Measurements from ENCODE around the gene UNC119B. TPM values are rescaled to one million over a fixed set of nuclear protein-coding genes. Genes with fewer than 3 reads are reported as not detected.

The UNC119B gene
- total and polyA plus RNA-seq, 2 of the 4 experiments (the other 2 are of a cell fraction): 8.4 to 21.6 TPM

DNA sequence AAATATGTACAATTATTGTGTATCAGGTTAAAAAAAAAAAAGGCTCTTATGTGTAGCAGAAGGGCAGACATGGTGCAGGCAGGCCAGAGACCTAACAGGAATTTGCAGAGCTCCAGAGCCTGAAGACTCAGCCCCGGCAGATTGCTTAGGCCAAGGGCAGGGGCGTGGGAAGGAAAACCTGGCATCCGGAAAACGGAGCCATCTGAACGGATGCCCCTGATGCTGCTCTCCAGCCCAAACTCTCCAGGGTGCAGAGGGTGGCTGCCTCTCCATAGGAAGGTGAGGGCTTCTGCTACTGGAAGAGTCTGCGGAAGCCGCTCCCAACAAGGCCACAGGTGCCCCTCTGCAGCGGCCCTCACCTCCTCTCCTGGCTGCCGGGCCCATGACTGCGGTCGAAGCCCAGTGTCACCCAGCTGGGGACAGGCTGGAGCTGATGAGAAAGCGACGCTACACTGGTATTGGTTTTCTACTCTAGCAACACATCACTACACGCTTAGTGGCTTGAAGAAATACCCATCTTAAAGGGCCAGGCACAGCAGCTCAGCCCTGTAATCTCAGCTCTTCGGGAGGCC is 34.8 kb downstream of the UNC119B start:
- intact Hi-C loops (cut with micrococcal nuclease): no loop called here
- no peak overlapping the region for H3K56ac ChIP-seq (ENCODE audit: extremely low read depth, insufficient read depth, low read length)

More for the DNA sequence above, 34.8 kb downstream of the UNC119B start:
- no peaks in the 10 kb centered on the region; the same call in 1 of the 2 replicates for H4K20me1 ChIP-seq (ENCODE audit: insufficient read depth, low read length)
- no peak overlapping the region for H3K14ac ChIP-seq (replicated peaks; ENCODE audit: low read depth, low read length)
- no peak overlapping the region for H3K4me2 ChIP-seq (ENCODE audit: low read depth, low read length)
- H3K23ac ChIP-seq (ENCODE audit: low read depth, low read length): no peak overlapping the region
- dilution Hi-C loops (cut with HindIII; ENCODE audit: low sequenced_read_pairs, unreplicated experiment) (no loop called here), in situ Hi-C loops (cut with MboI; ENCODE audit: low sequenced_read_pairs) (no loop called here)
- no peak overlapping the region for H3K4ac ChIP-seq (ENCODE audit: low read depth, low read length)
- no peaks in the 10 kb centered on the region for H3K36me3 ChIP-seq (ENCODE audit: control insufficient read depth, insufficient read depth, low read length)
- H2AFZ ChIP-seq (replicated peaks; ENCODE audit: low read length, poor library complexity): no peak overlapping the region
- no peak overlapping the region for H4K5ac ChIP-seq (ENCODE audit: low read depth, low read length)
- H2BK20ac ChIP-seq (ENCODE audit: low read depth, low read length): no peak overlapping the region
- H3K27ac ChIP-seq (ENCODE audit: insufficient read depth, low read length): no peak overlapping the region
- no TSS peak for BruUV-seq (replicated peaks)
- no peak overlapping the region for H2AK5ac ChIP-seq (ENCODE audit: low read depth, low read length)
- TF ChIP-seq NFE2L2 (IDR thresholded peaks at IDR 0.05; ENCODE audit: low read depth, low read length) (no peak), CEBPB (IDR thresholded peaks at IDR 0.05; ENCODE audit: low read depth, low read length) (no peak), MAZ (IDR thresholded peaks at IDR 0.05; ENCODE audit: borderline replicate concordance, low read depth, low read length) (no peak), MXI1 (IDR thresholded peaks at IDR 0.05; ENCODE audit: borderline replicate concordance, low read depth, low read length) (no peak), BHLHE40 (IDR thresholded peaks at IDR 0.05; ENCODE audit: low read depth, low read length) (no peak), RAD21 (IDR thresholded peaks at IDR 0.05; ENCODE audit: low read length) (no peak), RFX5 (IDR thresholded peaks at IDR 0.05; ENCODE audit: low read depth, low read length) (no peak), SMC3 (IDR thresholded peaks at IDR 0.05; ENCODE audit: low read depth, low read length) (no peak), FOS (IDR thresholded peaks at IDR 0.05; ENCODE audit: low read depth, low read length) (no peak), POLR2A (IDR thresholded peaks at IDR 0.05; ENCODE audit: low read depth, low read length) (no peak)
- TF ChIP-seq, protein P1, sequence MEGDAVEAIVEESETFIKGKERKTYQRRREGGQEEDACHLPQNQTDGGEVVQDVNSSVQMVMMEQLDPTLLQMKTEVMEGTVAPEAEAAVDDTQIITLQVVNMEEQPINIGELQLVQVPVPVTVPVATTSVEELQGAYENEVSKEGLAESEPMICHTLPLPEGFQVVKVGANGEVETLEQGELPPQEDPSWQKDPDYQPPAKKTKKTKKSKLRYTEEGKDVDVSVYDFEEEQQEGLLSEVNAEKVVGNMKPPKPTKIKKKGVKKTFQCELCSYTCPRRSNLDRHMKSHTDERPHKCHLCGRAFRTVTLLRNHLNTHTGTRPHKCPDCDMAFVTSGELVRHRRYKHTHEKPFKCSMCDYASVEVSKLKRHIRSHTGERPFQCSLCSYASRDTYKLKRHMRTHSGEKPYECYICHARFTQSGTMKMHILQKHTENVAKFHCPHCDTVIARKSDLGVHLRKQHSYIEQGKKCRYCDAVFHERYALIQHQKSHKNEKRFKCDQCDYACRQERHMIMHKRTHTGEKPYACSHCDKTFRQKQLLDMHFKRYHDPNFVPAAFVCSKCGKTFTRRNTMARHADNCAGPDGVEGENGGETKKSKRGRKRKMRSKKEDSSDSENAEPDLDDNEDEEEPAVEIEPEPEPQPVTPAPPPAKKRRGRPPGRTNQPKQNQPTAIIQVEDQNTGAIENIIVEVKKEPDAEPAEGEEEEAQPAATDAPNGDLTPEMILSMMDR (conservative IDR thresholded peaks at IDR 0.05; ENCODE audit: low read depth, low read length): no peak
- TF ChIP-seq, protein P2, sequence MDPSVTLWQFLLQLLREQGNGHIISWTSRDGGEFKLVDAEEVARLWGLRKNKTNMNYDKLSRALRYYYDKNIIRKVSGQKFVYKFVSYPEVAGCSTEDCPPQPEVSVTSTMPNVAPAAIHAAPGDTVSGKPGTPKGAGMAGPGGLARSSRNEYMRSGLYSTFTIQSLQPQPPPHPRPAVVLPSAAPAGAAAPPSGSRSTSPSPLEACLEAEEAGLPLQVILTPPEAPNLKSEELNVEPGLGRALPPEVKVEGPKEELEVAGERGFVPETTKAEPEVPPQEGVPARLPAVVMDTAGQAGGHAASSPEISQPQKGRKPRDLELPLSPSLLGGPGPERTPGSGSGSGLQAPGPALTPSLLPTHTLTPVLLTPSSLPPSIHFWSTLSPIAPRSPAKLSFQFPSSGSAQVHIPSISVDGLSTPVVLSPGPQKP (IDR thresholded peaks at IDR 0.05; ENCODE audit: borderline replicate concordance, low read depth, low read length): no peak
- no peaks in the 10 kb centered on the region for H3K9me3 ChIP-seq (ENCODE audit: control insufficient read depth, insufficient read depth, low read length)
- no peak overlapping the region for H3K4me3 ChIP-seq (ENCODE audit: insufficient read depth, low read depth, low read length)
- no peak overlapping the region for H3K18ac ChIP-seq (ENCODE audit: low read depth, low read length)
- no peak overlapping the region for H2AK9ac ChIP-seq (replicated peaks; ENCODE audit: low read depth, low read length, poor library complexity)
- DNase-seq (no peak), ATAC-seq (ENCODE audit: low read depth) (no peak)
- 77% methylated on average over 7 of the region's 15 CpGs; no CpG with 5 or more reads in 1 of the 2 experiments for WGBS, 2 experiments (ENCODE audit: extremely low coverage in 2 of 2, insufficient read length in 1 of 2)
- no peaks in the 10 kb centered on the region for H3K4me1 ChIP-seq (ENCODE audit: control insufficient read depth, insufficient read depth, low read length)
- no peak overlapping the region for H2BK5ac ChIP-seq (ENCODE audit: low read depth, low read length, poor library complexity, severe bottlenecking)
- ChIA-PET CTCF (interaction anchor here (0.6 kb wide), 1 partner anchor 15 kb away, joined by 3 read pairs; no protein-coding TSS in a partner anchor), POLR2A (ENCODE audit: unreplicated experiment) (no interaction called here)
- no peak overlapping the region for H2BK120ac ChIP-seq (ENCODE audit: low read depth, low read length)
- no peak overlapping the region for H4K91ac ChIP-seq (ENCODE audit: insufficient read depth, low read depth, low read length)
- no peaks in the 10 kb centered on the region for H3K79me1 ChIP-seq (ENCODE audit: low read depth in 1 of 2, low read length in 2 of 2)
- H2BK15ac ChIP-seq (ENCODE audit: low read depth, low read length): no peak overlapping the region
- no peak overlapping the region for H3K9ac ChIP-seq (ENCODE audit: low read depth, low read length)
- no peaks in the 10 kb centered on the region for H3K9me1 ChIP-seq (ENCODE audit: insufficient read depth, low read length)
- H3K27me3 ChIP-seq (ENCODE audit: control insufficient read depth, insufficient read depth, low read length): 0 out of 2 replicates have a peak, but pooled peaks cover 2% of the 10 kb centered on the region
- no peak overlapping the region for H4K8ac ChIP-seq (ENCODE audit: low read depth in 2 of 2, low read length in 2 of 2)

Measured in IMR-90 (cell line).